Sigmoid colon (tissue), 4 donors: ENCODE measurements around the gene DHX9.

Source experiments
- CTCF ChIP-seq, 4 experiments: fragments of 450-650 bp in 3 of 4; fragments of 200-600 bp in 1 of 4; IDR thresholded peaks; one replicate each; pipeline ENCODE4 v1.5.1; 2016 to 2019; ENCODE audit warnings: antibody characterized with exemption in 4 of 4, mild to moderate bottlenecking in 3 of 4, moderate library complexity in 2 of 4
- EP300 ChIP-seq, 4 donors: sonication (generic); formaldehyde crosslinking; IDR thresholded peaks; one replicate each; pipeline ENCODE4 v1.6.1; 2017; ENCODE audit warnings: antibody characterized with exemption in 4 of 4
- POLR2A ChIP-seq, 2 donors: fragments of 450-650 bp; IDR thresholded peaks; one replicate each; pipeline ENCODE4 v1.6.1; 2016; ENCODE audit warnings: antibody characterized with exemption in 2 of 2, mild to moderate bottlenecking in 2 of 2, moderate library complexity in 2 of 2
- POLR2AphosphoS5 ChIP-seq, 4 donors: sonication (generic); formaldehyde crosslinking; IDR thresholded peaks; one replicate each; pipeline ENCODE4 v1.6.1; 2017; ENCODE audit warnings: antibody characterized with exemption in 4 of 4

DNA sequence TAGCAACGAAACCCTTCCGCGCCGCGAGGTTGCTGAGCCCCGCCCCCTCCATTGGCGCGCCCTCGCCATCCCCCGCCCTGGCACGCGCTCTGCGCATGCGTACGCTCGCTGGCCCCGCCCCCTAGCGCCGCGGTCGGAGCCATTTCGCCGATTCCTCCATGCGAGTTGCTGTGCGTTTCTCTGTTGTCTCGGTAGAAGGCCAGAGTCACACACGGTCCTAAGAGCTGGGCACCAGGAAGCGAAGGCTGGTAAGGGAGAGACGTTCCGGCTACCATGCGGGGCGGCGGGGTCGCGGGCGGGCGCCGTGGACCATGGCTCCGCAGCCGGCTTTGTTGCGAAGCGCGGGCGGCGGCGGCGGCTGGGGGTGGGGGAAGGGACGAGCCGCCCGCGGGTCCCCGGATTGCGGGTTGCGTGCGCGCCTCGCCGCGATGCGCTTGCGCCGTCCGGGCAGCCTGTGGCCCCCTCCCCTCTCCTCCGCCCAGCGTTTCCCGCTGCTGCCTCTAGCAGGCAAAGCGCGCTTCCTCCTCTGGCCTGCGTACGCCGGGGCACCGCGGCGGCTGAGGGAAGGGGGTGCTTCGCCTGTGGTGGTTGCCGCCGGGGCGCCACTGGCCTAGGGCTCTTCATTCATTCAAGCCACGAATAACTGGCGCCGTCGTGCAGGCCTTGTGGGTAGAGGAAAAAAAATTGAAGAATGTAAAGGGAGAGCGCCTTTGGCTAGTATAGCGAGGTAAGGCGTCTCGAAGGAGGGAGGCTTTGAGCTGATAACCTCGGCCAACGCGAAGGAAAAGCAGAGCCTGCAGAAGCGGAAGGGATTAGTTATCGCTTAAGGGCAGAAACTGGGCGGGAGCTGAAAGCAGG is at the start of gene DHX9:
- TF ChIP-seq EP300 (IDR thresholded peaks at IDR 0.05) (no peak), CTCF (IDR thresholded peaks at IDR 0.05) (no peak), POLR2AphosphoS5 (IDR thresholded peaks at IDR 0.05) (peak; percentile 97 to 99 (median 98)), POLR2A (IDR thresholded peaks at IDR 0.05) (peak; percentile 85 to 86)
